ENCODE data around the gene CDC45.

CDC45 gene

DNA sequence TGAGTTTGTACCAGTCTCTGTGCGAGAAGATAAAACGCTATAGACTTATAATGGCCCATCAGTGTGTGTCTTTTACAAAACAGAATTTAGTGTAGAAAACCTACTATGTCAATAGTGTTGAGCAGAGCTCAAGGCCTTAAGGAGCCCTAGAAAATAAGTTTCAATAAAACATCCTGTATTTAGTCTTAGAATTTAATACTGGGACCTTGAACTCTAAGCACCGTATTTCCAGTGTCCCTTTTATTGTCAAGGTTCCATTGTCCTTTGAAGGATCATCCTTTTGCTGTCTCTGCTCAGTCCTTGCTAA lies 16.6 kb downstream of the CDC45 start:
- no peak for DNase-seq (ENCODE audit: low spot score)

GRCh38 chr22:19497245-19497644 lies 17.5 kb downstream of the CDC45 start:
- DNase-seq (ENCODE audit: low spot score), result no peak

DNA sequence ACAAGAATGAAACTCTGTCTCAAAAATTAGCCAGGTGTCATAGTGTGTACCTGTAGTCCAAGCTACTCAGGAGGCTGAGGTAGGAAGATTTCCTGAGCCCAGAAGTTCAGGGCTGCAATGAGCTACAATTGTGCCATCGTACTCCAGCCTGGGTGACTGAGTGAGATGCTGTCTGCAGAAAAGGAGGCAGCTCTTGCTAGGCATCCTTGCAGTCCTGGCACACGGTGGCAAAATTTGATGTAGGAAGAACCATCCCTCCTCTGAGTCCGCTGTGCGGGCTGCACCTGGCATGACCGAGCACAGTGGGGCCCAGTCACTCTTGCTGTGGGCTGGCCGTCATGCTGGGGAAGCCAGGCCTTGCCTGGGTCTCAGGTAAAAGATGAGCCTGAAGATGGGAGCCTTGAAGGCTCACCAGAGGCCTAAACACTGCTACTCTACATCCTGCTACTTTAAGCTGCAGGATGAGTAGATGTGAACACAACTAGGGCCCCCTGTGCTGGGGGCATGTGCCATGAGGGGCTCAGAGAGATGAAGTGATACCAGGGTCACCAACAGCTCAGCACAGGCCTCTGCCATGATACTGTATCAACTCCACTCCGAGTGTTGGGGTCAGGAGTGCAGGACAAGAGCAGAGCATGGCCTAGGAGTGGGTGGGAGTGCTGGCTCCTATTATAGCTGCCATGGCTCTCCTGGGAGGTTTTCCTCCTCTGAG lies 18.6 kb downstream of the CDC45 start:
- no peak for DNase-seq (ENCODE audit: low spot score)

- DNase-seq (ENCODE audit: low spot score), result no peak
Observed at GRCh38 chr22:19498866-19499190, 19.1 kb downstream of the CDC45 start.

- DNase-seq (ENCODE audit: low spot score), result no peak
Observed at GRCh38 chr22:19499236-19499879, 19.6 kb downstream of the CDC45 start.

DNA sequence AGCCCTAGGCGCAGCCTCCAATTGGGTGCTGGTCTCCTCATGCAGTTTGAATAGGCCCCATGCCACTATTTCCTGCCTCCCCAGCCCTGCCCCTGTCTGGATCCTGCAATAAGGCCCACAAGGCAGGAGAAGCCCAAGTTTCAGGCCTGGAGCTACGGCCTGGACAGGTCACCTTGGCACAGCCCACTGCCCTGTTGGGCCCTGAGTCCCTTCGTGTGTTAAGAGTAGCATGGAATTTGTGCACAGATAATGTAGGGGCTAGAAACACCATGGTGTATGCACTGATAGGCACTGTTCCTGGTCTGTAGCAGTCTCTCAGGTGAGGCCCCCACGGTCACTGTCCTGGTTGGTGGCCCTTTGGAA lies 20.1 kb downstream of the CDC45 start:
- no peak for DNase-seq (ENCODE audit: low spot score)

- DNase-seq (ENCODE audit: low spot score), result no peak
Observed at GRCh38 chr22:19501897-19502447, 22.3 kb downstream of the CDC45 start.

DNA sequence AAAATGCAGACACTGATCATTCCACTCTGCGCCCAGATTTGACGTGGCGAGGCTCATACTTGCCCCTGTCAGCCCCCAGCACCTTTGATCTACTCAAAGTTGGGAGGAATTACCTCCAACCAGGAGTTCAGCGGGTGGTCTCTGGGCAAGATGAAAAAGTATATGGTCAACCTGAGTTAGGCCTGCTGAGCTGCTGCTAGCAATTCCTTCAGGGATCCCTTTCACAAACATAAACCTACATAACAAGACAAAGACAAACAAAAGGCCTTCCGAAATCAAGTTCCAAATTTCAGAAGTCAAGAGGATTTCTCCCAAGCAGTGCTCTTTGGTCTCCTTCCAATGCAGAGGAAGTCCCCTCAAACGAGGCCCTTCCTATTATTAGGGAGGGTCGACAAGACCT lies 23.6 kb downstream of the CDC45 start:
- DNase-seq (ENCODE audit: low spot score), result no peak

- DNase-seq (ENCODE audit: low spot score), result no peak
Observed at GRCh38 chr22:19503869-19504268, 24.1 kb downstream of the CDC45 start.

- no peak for DNase-seq (ENCODE audit: low spot score)
Observed at GRCh38 chr22:19504900-19505734, 25.4 kb downstream of the CDC45 start.

DNA sequence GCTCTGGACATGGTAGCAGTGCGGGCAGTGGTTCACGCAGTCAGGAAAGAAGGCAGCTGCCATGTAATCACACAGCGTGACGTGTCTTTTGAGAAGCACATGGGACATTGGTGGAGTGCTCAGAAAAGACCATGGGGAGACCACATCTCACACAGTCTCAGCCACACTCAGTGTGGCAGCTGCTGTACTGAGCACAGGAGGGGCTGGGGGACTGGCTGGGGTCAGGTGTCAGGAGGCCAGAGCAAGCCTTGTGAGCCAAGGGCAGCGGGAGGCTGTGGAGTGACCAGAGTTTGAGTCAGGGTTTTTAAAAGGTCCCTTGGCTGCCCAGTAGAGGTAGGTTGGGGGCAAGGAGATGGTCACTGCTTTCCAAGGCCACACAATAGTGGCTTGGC lies 26.0 kb downstream of the CDC45 start:
- no peak for DNase-seq (ENCODE audit: low spot score)

DNA sequence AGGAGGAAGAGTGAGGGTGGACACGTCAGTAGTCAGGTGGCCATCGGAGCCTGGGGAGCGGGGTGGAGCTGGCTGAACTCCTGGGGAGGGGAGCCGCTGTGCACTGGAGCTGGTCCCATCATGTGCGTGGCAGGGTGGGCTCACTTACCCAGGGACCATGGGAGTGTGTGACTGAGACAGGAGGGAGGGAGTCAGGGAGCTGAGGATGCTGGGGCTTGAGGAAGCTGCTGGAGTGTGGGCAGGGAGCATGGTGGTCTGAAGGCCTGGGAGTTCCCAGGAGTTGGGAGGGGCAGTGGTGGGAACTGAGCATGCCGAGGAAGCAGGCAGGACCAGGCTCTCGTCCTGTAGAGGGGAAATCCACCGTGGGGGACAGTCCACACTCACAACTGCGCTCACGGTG lies 26.5 kb downstream of the CDC45 start:
- no peak for DNase-seq (ENCODE audit: low spot score)

- DNase-seq (ENCODE audit: low spot score), result no peak
Observed at GRCh38 chr22:19507534-19507861, 27.8 kb downstream of the CDC45 start.

DNA sequence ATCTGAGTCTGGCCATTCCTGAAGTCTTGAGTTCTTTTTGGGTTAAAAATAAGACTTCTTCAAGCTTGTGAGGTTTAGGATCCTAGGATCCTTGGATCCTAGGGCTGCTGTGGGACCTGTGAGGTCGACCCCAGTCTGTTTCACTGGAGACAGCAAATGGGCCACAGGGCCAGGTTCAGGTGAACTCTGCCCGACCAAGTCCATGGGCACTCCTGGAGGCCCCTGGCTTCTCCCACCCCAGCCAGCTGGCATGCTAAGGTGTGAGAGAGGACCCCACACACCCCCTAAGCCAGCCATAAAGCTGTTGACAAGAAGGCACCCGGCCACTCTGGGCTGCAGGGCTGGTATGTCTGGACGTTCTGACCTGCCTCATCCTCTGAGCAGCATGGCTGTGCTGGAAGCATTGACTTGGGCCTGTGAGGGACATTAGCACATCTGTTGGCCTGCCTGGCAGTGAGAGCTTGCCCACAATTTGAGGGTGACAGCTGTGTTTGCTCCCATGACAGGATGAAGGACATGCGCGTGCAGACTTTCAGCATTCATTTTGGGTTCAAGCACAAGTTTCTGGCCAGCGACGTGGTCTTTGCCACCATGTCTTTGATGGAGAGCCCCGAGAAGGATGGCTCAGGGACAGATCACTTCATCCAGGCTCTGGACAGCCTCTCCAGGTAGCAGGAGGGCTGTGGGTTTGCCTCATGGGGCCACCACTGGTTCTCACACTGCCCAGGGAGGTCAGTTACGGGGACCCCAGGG lies 28.5 kb downstream of the CDC45 start:
- no peak for DNase-seq (ENCODE audit: low spot score)

GRCh38 chr22:19509191-19509590 lies 29.5 kb downstream of the CDC45 start:
- DNase-seq (ENCODE audit: low spot score), result no peak

DNA sequence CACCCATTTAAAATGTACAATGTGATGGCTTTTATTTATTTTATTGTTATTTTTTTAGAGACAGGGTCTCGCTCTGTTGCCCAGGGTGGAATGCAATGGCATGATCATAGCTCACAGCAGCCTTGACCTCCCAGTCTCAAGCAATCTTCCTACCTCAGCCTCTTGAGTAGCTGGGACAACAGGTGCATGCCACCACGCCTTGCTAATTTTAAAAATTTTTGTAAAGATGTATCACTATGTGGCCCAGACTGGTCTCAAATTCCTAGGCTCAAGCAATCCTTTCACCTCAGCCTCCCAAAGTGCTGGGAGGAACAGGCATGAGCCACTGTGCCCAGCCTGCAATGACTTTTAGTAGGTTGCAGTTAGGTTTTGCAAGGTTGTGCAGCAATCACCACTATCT lies 30.2 kb downstream of the CDC45 start:
- DNase-seq (ENCODE audit: low spot score), result no peak

GRCh38 chr22:19510919-19511341 lies 31.2 kb downstream of the CDC45 start:
- DNase-seq (ENCODE audit: low spot score), result no peak

DNA sequence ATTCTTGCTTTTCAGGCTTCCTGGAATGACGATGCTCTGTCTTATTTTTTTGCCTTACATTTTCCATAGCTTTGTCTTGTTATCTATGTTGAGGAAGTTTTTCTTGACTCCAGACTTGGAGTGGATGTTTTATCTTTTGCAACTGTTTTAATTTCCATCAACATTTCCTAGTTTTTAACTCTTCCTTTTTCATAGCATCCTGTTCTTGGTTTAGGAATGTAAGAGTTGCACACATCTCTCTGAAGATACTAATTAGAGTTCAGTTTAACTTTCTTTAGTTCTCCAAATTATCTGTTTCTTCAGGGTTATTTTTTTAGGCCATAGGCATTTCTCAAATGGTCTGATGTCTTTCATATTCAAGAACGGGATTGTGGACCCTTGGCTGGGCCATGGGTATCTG lies 34.1 kb downstream of the CDC45 start:
- no peak for DNase-seq (ENCODE audit: low spot score)

DNA sequence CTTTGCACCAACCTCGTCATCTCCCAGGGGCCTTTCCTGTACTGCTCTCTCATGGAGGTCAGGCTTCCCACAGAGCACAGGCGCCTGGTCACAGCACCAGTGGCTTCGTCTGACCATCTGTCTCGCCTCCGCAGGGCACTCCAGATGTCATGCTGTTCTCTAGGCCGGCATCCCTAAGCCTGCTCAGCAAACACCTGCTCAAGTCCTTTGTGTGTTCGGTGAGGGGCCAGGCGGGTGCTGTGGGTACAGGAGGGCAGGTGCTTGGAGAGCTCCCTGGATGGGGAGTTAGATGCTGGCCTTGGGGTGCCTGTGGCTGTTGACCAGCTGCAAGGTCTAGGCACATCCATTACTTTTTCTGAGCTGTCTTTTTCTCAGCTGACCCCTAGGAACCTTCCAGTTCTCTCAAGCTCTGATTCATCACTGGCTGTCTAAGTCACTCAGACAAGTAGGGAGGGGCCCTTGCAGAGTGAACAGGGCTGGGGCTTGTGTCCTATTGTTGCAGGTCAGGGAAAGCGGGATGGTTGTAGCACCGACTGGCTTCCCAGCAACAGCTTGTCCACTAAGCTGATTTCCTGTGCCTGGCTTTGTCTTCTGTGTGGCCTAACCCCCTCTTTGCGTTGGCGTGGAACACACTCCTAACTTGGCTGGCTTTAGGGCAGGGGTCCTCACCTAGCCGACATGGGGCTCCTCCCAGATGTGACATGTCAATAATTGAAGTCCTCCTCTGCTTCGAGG lies 35.3 kb downstream of the CDC45 start:
- DNase-seq (ENCODE audit: low spot score), result no peak

- no peak for DNase-seq (ENCODE audit: low spot score)
Observed at GRCh38 chr22:19515654-19516377, 36.1 kb downstream of the CDC45 start.
